T-helper 17 cell (primary cell): ENCODE data around the gene FAM117B. TPM values are rescaled to one million over a fixed set of nuclear protein-coding genes. Genes with fewer than 3 reads are reported as not detected.
"Not testable (repeated sequence)": the region's sequence is repeated elsewhere in the genome, so short reads cannot be mapped to it uniquely, and the experiment has no call there.

Experiments
- ATAC-seq: fragments of 150-1000 bp; cut with Tn5 transposase; 2 replicates; pipeline ENCODE4 v1.10.0; 2021; ENCODE audit warnings: mild to moderate bottlenecking, moderate library complexity
- DNase-seq, 3 donors: peaks; one replicate each; pipeline versions ENCODE4 v3.0.0 to v3.0.0-alpha.2; 2020 to 2021
- H3K9me3 ChIP-seq: one replicate; pipeline ENCODE4 v1.7.0; 2013; ENCODE audit warnings: low read length, mild to moderate bottlenecking; ENCODE audit not compliant: control insufficient read depth, poor library complexity, severe bottlenecking
- H3K27ac Mint-ChIP-seq: one replicate; pipeline ENCODE4 v1.8.0; 2022; ENCODE audit warnings: mild to moderate bottlenecking, moderate library complexity, mixed read lengths
- H3K27me3 Mint-ChIP-seq: one replicate; pipeline ENCODE4 v1.8.0; 2022; ENCODE audit warnings: mixed read lengths
- H3K36me3 Mint-ChIP-seq: one replicate; pipeline ENCODE4 v1.8.0; 2022; ENCODE audit warnings: low read depth, mixed read lengths
- H3K4me1 Mint-ChIP-seq: one replicate; pipeline ENCODE4 v1.8.0; 2022; ENCODE audit warnings: mild to moderate bottlenecking, mixed read lengths
- H3K4me3 Mint-ChIP-seq: one replicate; pipeline ENCODE4 v1.8.0; 2022; ENCODE audit warnings: mild to moderate bottlenecking, moderate library complexity, mixed read lengths
- total RNA-seq, 4 donors: library from RNA in 2 of 4; stranded (reverse) in 2 of 4; gene quantifications; one replicate each; pipeline ENCODE4 v1.2.3 and lab custom pipeline; 2022 to 2026

Gene FAM117B
- total RNA-seq, 2 donors from 2014 or later = 20.1 to 22.8 TPM

- Mint-ChIP-seq H3K27ac (no peak overlapping the region), H3K4me3 (no peak overlapping the region), H3K36me3 (no peaks in the 10 kb centered on the region), H3K4me1 (peaks cover 8% of the 10 kb centered on the region), H3K27me3 (no peaks in the 10 kb centered on the region)
- no peaks in the 10 kb centered on the region for H3K9me3 ChIP-seq
- ATAC-seq = no peak
- no peak for DNase-seq
Observed at GRCh38 chr2:202693503-202693902, 58.7 kb downstream of the FAM117B start.

- Mint-ChIP-seq H3K4me3 (no peak overlapping the region), H3K36me3 (no peaks in the 10 kb centered on the region), H3K4me1 (peaks cover 15% of the 10 kb centered on the region), H3K27ac (no peak overlapping the region), H3K27me3 (no peaks in the 10 kb centered on the region)
- no peak for ATAC-seq
- no peaks in the 10 kb centered on the region for H3K9me3 ChIP-seq
- no peak for DNase-seq
Observed at GRCh38 chr2:202695166-202695565, 60.4 kb downstream of the FAM117B start.

GRCh38 chr2:202700075-202700901, 65.5 kb downstream of the FAM117B start:
- ATAC-seq (no peak), DNase-seq (no peak)
- Mint-ChIP-seq H3K36me3 (peaks cover 3% of the 10 kb centered on the region), H3K4me1 (peaks cover 18% of the 10 kb centered on the region), H3K27me3 (no peaks in the 10 kb centered on the region), H3K4me3 (no peak overlapping the region), H3K27ac (peak overlapping the region; percentile 14)
- no peaks in the 10 kb centered on the region for H3K9me3 ChIP-seq

- Mint-ChIP-seq H3K27me3 (no peaks in the 10 kb centered on the region), H3K4me3 (no peak overlapping the region), H3K36me3 (peaks cover 3% of the 10 kb centered on the region), H3K27ac (no peak overlapping the region), H3K4me1 (peaks cover 24% of the 10 kb centered on the region)
- H3K9me3 ChIP-seq = no peaks in the 10 kb centered on the region
- ATAC-seq (no peak), DNase-seq (no peak)
Observed at GRCh38 chr2:202703091-202703490, 68.3 kb downstream of the FAM117B start.

- Mint-ChIP-seq H3K27ac (no peak overlapping the region), H3K4me1 (peaks cover 24% of the 10 kb centered on the region), H3K27me3 (no peaks in the 10 kb centered on the region), H3K4me3 (no peak overlapping the region), H3K36me3 (peaks cover 6% of the 10 kb centered on the region)
- ATAC-seq (no peak), DNase-seq (no peak)
- no peaks in the 10 kb centered on the region for H3K9me3 ChIP-seq
Observed at GRCh38 chr2:202704248-202704647, 69.5 kb downstream of the FAM117B start.

GRCh38 chr2:202705446-202706020, 70.8 kb downstream of the FAM117B start:
- peaks cover 17% of the 10 kb centered on the region for H3K4me1 Mint-ChIP-seq

GRCh38 chr2:202714971-202715935, 80.5 kb downstream of the FAM117B start:
- H3K27me3 Mint-ChIP-seq, DNase-seq, H3K27ac Mint-ChIP-seq, H3K9me3 ChIP-seq, H3K36me3 Mint-ChIP-seq, ATAC-seq, H3K4me3 Mint-ChIP-seq: not testable (repeated sequence)
- peaks cover 10% of the 10 kb centered on the region for H3K4me1 Mint-ChIP-seq

More at GRCh38 chr2:202705446-202706020, 70.8 kb downstream of the FAM117B start:
- Mint-ChIP-seq H3K36me3 (peaks cover 6% of the 10 kb centered on the region), H3K27ac (no peak overlapping the region), H3K27me3 (no peaks in the 10 kb centered on the region), H3K4me3 (no peak overlapping the region)
- H3K9me3 ChIP-seq = no peaks in the 10 kb centered on the region
- DNase-seq (no peak), ATAC-seq (no peak)

- no peak overlapping the region for H3K27ac Mint-ChIP-seq
Observed at GRCh38 chr2:202716114-202716718, 81.4 kb downstream of the FAM117B start.

GRCh38 chr2:202716953-202717597, 82.3 kb downstream of the FAM117B start:
- Mint-ChIP-seq H3K27ac (no peak overlapping the region), H3K4me3 (no peak overlapping the region), H3K27me3 (no peaks in the 10 kb centered on the region), H3K4me1 (peaks cover 8% of the 10 kb centered on the region), H3K36me3 (no peaks in the 10 kb centered on the region)
- no peaks in the 10 kb centered on the region for H3K9me3 ChIP-seq
- DNase-seq (no peak), ATAC-seq (no peak)

More at GRCh38 chr2:202716114-202716718, 81.4 kb downstream of the FAM117B start:
- ATAC-seq (no peak), DNase-seq (no peak)
- H3K36me3 Mint-ChIP-seq = no peaks in the 10 kb centered on the region
- H3K4me1 Mint-ChIP-seq = peaks cover 7% of the 10 kb centered on the region
- no peaks in the 10 kb centered on the region for H3K9me3 ChIP-seq
- H3K4me3 Mint-ChIP-seq = no peak overlapping the region
- no peaks in the 10 kb centered on the region for H3K27me3 Mint-ChIP-seq

- H3K36me3 Mint-ChIP-seq = no peaks in the 10 kb centered on the region
- no peak for ATAC-seq
- DNase-seq = no peak
- peaks cover 11% of the 10 kb centered on the region for H3K4me1 Mint-ChIP-seq
- peak overlapping the region; percentile 70 for H3K27ac Mint-ChIP-seq
- H3K4me3 Mint-ChIP-seq = peak overlapping the region; percentile 45
- no peaks in the 10 kb centered on the region for H3K27me3 Mint-ChIP-seq
- H3K9me3 ChIP-seq = no peaks in the 10 kb centered on the region
Observed at GRCh38 chr2:202717598-202718310, 83.0 kb downstream of the FAM117B start.

- H3K36me3 Mint-ChIP-seq = no peaks in the 10 kb centered on the region
- DNase-seq (no peak), ATAC-seq (no peak)
- H3K27me3 Mint-ChIP-seq = no peaks in the 10 kb centered on the region
- H3K4me1 Mint-ChIP-seq = peaks cover 11% of the 10 kb centered on the region
- H3K9me3 ChIP-seq = no peaks in the 10 kb centered on the region
- H3K4me3 Mint-ChIP-seq = no peak overlapping the region
- peak overlapping the region; percentile 70 for H3K27ac Mint-ChIP-seq
Observed at GRCh38 chr2:202718614-202719013, 83.8 kb downstream of the FAM117B start.

GRCh38 chr2:202720226-202720625, 85.5 kb downstream of the FAM117B start:
- Mint-ChIP-seq H3K27me3 (no peaks in the 10 kb centered on the region), H3K36me3 (peaks cover 2% of the 10 kb centered on the region), H3K4me3 (no peak overlapping the region), H3K4me1 (peaks cover 11% of the 10 kb centered on the region), H3K27ac (no peak overlapping the region)
- no peak for ATAC-seq
- no peaks in the 10 kb centered on the region for H3K9me3 ChIP-seq
- DNase-seq = no peak
